Amniotic stem cell (primary cell): ENCODE data around the gene RPS15.

Source experiments
- DNase-seq: peaks from one replicate; lab custom pipeline; 2025; lab: John Stamatoyannopoulos, UW

The RPS15 gene

DNA sequence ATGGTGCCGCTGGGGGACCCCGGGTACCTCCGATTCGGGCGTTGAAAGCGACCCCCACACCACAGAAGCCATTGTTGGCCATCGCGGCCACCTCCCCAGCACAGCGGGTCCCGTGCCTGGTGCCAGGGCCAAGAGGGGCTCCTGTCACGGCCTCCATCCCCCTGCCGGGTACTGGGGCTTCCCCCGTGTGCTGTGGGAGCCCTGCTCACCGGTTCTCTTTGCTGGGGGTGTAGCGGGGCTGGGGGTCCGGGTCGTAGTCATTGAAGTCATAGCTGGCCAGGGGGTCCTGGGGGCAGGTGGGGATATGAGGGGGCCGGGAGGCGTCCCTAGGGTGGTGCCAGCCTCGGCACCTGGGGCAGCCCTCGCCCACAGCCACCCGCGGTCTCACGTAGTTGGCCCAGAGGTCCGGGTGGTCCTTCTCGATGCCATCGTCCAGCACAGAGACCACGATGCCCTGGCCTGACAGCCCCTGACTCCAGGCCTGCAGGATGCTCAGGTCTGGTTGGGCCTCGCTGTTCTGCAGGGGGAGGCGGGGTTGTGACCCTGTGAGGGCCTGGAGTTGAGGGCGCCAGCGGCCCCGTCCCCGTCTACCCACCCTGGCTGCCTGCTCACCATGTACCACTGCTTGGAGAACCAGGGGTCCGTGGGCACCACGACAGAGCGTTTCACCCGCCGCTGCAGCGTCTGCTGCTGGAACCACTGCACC, 49.5 kb downstream of the RPS15 start:
- DNase-seq, result no peak

- DNase-seq, result no peak
These were observed 50.0 kb downstream of the RPS15 start for GRCh38 chr19:1488282-1488601.

DNA sequence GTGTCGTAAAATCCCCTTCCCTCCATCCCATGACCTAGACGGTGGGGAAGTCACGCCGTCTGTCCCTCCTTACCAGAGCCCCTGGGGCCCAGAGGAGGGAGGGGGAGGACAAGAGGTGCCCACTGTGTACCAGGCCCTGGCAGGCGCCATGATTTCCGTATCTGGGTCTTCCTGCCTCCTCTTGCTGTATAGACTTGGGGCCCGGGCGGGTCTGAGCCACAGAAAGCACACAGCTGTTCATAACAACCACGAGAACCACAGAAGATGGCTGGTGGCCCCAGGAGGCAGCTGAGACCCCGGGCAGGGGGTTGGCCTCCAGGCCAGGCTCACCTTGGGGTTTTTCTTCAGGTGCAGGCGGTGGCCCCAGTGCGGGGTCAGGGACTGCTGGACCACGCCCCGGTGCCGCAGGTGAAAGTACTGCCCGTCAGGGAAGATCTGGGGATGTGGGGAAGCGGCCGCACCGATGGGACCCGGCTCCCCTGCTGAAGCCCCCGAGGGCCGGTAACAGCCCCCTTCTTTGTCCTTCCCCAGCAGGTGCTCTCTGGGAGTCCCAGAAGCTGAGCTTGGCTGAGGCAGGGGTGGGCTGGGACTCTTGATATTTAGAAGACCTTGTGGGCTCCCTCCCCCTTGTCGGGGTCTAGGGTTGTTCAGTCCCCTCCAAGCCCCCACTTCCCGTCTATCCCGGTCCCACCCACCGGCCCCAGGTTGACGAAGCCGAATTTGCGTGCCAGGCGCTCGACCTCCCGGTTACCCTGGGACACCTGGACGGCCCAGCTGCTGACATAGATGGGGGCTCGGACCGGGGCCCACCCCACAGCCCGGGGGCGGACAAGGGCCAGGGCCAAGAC, 51.5 kb downstream of the RPS15 start:
- DNase-seq, result no peak
